ENCODE data around the gene NRP1.

Gene NRP1

DNA sequence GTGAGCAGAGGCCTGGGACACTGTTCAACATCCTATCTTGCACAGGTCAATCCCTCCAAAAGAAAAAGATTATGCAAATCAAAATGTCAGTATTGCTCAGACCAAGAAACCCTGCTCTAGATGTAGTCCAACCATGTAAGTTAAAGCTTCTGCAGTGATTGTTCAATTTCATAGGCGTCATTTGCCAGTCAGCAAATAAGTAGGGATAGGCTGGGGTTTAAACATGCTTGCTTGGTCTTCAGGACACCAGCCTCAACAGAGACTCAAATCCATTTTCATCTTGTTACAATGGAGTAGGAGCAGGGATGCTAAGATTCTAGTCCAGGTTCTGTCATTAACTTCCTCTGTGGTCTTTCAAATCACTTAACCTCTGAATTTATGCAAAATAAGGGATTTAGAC lies 89.1 kb downstream of the NRP1 start:
- no peak overlapping the region for H3K4me2 ChIP-seq (ENCODE audit: low read depth, low read length)
- no peak overlapping the region for H3K27ac ChIP-seq (ENCODE audit: low read length)
- H3K36me3 ChIP-seq (replicated peaks; ENCODE audit: insufficient read depth, low read length): no peaks in the 10 kb centered on the region
- no peaks in the 10 kb centered on the region for H3K27me3 ChIP-seq (replicated peaks; ENCODE audit: insufficient read depth, low read length)
- H3F3A ChIP-seq (ENCODE audit: insufficient read depth, low read length): no peaks in the 10 kb centered on the region
- H3K9me3 ChIP-seq (replicated peaks; ENCODE audit: insufficient read depth, low read length): no peaks in the 10 kb centered on the region
- no peaks in the 10 kb centered on the region for H3K79me2 ChIP-seq (ENCODE audit: low read length)
- no peaks in the 10 kb centered on the region for H3K9me2 ChIP-seq (replicated peaks; ENCODE audit: insufficient read depth, low read length)
- no peak overlapping the region for H3K9ac ChIP-seq (ENCODE audit: low read length)
- TF ChIP-seq, protein P1, sequence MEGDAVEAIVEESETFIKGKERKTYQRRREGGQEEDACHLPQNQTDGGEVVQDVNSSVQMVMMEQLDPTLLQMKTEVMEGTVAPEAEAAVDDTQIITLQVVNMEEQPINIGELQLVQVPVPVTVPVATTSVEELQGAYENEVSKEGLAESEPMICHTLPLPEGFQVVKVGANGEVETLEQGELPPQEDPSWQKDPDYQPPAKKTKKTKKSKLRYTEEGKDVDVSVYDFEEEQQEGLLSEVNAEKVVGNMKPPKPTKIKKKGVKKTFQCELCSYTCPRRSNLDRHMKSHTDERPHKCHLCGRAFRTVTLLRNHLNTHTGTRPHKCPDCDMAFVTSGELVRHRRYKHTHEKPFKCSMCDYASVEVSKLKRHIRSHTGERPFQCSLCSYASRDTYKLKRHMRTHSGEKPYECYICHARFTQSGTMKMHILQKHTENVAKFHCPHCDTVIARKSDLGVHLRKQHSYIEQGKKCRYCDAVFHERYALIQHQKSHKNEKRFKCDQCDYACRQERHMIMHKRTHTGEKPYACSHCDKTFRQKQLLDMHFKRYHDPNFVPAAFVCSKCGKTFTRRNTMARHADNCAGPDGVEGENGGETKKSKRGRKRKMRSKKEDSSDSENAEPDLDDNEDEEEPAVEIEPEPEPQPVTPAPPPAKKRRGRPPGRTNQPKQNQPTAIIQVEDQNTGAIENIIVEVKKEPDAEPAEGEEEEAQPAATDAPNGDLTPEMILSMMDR (IDR thresholded peaks at IDR 0.05; ENCODE audit: low read length): no peak
- TF ChIP-seq EZH2 (optimal IDR thresholded peaks at IDR 0.05; ENCODE audit: low read depth, low read length) (no peak), EZH2phosphoT487 (IDR thresholded peaks at IDR 0.05; ENCODE audit: low read length) (no peak)
- H3K4me3 ChIP-seq (ENCODE audit: low read length): no peak overlapping the region
- H3K4me1 ChIP-seq (ENCODE audit: low read length): no peaks in the 10 kb centered on the region
- H4K20me1 ChIP-seq (ENCODE audit: insufficient read depth, low read length): no peaks in the 10 kb centered on the region
- no peak for DNase-seq
- no peak overlapping the region for H2AFZ ChIP-seq (ENCODE audit: low read length)

DNA sequence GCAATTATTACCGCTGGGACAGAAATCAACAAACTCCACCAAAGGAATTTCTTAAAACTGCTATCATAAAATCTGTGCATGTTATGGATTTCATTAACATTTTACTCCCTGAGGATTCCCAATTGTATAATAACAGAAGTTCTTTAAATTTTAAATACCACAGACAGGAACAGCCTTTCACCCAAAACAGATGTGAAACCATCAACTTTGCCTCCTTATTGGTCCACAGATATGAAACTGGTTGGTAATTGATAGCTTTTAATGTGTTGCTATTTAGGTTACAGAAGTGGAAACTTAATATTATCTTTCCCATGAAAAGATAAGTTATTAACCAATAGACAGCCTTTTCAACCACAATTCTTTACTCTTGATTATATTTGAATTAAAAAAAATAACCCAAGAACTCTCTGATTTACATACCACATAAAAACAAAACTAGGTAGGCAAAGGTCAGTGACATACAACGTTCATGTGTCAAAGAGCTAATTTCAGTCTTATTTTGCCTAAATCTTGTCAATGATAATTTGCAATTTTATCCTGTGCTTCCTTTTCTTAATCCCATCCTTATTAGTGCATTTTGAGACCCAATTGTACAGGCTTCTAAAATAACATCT lies 90.0 kb downstream of the NRP1 start:
- H3K79me2 ChIP-seq (ENCODE audit: low read length): no peaks in the 10 kb centered on the region
- H3K9me3 ChIP-seq (replicated peaks; ENCODE audit: insufficient read depth, low read length): no peaks in the 10 kb centered on the region
- DNase-seq: no peak
- no peak overlapping the region for H3K27ac ChIP-seq (ENCODE audit: low read length)
- TF ChIP-seq EZH2 (optimal IDR thresholded peaks at IDR 0.05; ENCODE audit: low read depth, low read length) (no peak), EZH2phosphoT487 (IDR thresholded peaks at IDR 0.05; ENCODE audit: low read length) (no peak)
- TF ChIP-seq, protein P1 (IDR thresholded peaks at IDR 0.05; ENCODE audit: low read length): no peak
- no peak overlapping the region for H3K4me3 ChIP-seq (ENCODE audit: low read length)
- no peaks in the 10 kb centered on the region for H3K9me2 ChIP-seq (replicated peaks; ENCODE audit: insufficient read depth, low read length)
- no peak overlapping the region for H3K9ac ChIP-seq (ENCODE audit: low read length)
- H3K36me3 ChIP-seq (replicated peaks; ENCODE audit: insufficient read depth, low read length): no peaks in the 10 kb centered on the region
- H3K4me1 ChIP-seq (ENCODE audit: low read length): no peaks in the 10 kb centered on the region
- H4K20me1 ChIP-seq (ENCODE audit: insufficient read depth, low read length): no peaks in the 10 kb centered on the region
- H2AFZ ChIP-seq (ENCODE audit: low read length): no peak overlapping the region
- H3K4me2 ChIP-seq (ENCODE audit: low read depth, low read length): no peak overlapping the region
- H3F3A ChIP-seq (ENCODE audit: insufficient read depth, low read length): no peaks in the 10 kb centered on the region
- no peaks in the 10 kb centered on the region for H3K27me3 ChIP-seq (replicated peaks; ENCODE audit: insufficient read depth, low read length)

DNA sequence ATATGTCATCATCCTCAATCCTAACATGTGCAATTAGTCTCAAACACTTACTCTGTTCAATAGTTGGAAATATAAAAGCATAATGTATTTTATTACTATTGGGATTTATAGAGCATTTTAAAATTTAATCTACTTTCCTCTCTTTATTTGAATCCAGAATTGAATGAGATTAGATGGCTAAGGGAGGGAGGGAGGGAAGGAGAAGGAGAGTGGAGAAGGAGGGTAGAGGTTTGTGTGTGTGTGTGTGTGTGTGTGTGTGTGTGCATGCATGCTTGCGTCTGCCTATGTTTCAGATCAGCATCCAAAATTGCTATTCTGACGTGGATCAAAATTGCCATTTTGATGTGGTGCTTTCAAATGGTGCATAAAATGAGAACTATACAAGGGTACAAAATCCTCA lies 90.8 kb downstream of the NRP1 start:
- DNase-seq: no peak
- Histone ChIP-seq H3K9ac (ENCODE audit: low read length) (no peak overlapping the region), H3K9me3 (replicated peaks; ENCODE audit: insufficient read depth, low read length) (no peaks in the 10 kb centered on the region), H3K4me1 (ENCODE audit: low read length) (no peaks in the 10 kb centered on the region), H3K4me3 (ENCODE audit: low read length) (no peak overlapping the region), H3K27ac (ENCODE audit: low read length) (no peak overlapping the region), H3K9me2 (replicated peaks; ENCODE audit: insufficient read depth, low read length) (no peaks in the 10 kb centered on the region), H2AFZ (ENCODE audit: low read length) (no peak overlapping the region), H3K27me3 (replicated peaks; ENCODE audit: insufficient read depth, low read length) (no peaks in the 10 kb centered on the region), H3K4me2 (ENCODE audit: low read depth, low read length) (no peak overlapping the region), H3K36me3 (replicated peaks; ENCODE audit: insufficient read depth, low read length) (no peaks in the 10 kb centered on the region), H3F3A (ENCODE audit: insufficient read depth, low read length) (no peaks in the 10 kb centered on the region), H4K20me1 (ENCODE audit: insufficient read depth, low read length) (no peaks in the 10 kb centered on the region), H3K79me2 (ENCODE audit: low read length) (no peaks in the 10 kb centered on the region)
- TF ChIP-seq EZH2 (optimal IDR thresholded peaks at IDR 0.05; ENCODE audit: low read depth, low read length): no peak
- TF ChIP-seq EZH2phosphoT487 (IDR thresholded peaks at IDR 0.05; ENCODE audit: low read length): no peak
- TF ChIP-seq, protein P1 (IDR thresholded peaks at IDR 0.05; ENCODE audit: low read length): no peak
